ENCODE results near the gene FMNL2. TPM values are rescaled to one million over a fixed set of nuclear protein-coding genes. Genes with fewer than 3 reads are reported as not detected.

Gene FMNL2
- total RNA-seq, 1 experiment from 2014 or later = 33.6 TPM

GRCh38 chr2:152581360-152581759, 246.4 kb downstream of the FMNL2 start:
- no peaks in the 10 kb centered on the region for H3K23me2 ChIP-seq (ENCODE audit: insufficient read length, low read depth, low read length, poor library complexity, severe bottlenecking)
- H4K8ac ChIP-seq (replicated peaks; ENCODE audit: insufficient read length, low read depth, low read length) = no peak overlapping the region
- 0 out of 2 replicates have a peak, but pooled peaks cover 5% of the 10 kb centered on the region for H3K4me1 ChIP-seq (ENCODE audit: insufficient read depth, low read length)
- H3K27ac Mint-ChIP-seq = no peak overlapping the region; a peak in 1 of 7 replicates
- H2BK12ac ChIP-seq (ENCODE audit: insufficient read length, low read depth, low read length) = no peak overlapping the region
- H2BK5ac ChIP-seq (ENCODE audit: insufficient read length, low read length) = no peak overlapping the region
- no peaks in the 10 kb centered on the region for H4K20me1 ChIP-seq (ENCODE audit: control insufficient read depth, insufficient read depth, insufficient read length)
- H3K79me1 ChIP-seq (ENCODE audit: insufficient read depth, low read depth, low read length, poor library complexity, severe bottlenecking) = no peaks in the 10 kb centered on the region
- TF ChIP-seq, protein P1, sequence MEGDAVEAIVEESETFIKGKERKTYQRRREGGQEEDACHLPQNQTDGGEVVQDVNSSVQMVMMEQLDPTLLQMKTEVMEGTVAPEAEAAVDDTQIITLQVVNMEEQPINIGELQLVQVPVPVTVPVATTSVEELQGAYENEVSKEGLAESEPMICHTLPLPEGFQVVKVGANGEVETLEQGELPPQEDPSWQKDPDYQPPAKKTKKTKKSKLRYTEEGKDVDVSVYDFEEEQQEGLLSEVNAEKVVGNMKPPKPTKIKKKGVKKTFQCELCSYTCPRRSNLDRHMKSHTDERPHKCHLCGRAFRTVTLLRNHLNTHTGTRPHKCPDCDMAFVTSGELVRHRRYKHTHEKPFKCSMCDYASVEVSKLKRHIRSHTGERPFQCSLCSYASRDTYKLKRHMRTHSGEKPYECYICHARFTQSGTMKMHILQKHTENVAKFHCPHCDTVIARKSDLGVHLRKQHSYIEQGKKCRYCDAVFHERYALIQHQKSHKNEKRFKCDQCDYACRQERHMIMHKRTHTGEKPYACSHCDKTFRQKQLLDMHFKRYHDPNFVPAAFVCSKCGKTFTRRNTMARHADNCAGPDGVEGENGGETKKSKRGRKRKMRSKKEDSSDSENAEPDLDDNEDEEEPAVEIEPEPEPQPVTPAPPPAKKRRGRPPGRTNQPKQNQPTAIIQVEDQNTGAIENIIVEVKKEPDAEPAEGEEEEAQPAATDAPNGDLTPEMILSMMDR (conservative IDR thresholded peaks at IDR 0.05) = no peak
- no peak for DNase-seq
- H3K9ac ChIP-seq (ENCODE audit: extremely low read depth, insufficient read length, low read length) = no peak overlapping the region
- no peak overlapping the region for H3K23ac ChIP-seq (ENCODE audit: insufficient read length, low read depth, low read length)
- H3K9me3 Mint-ChIP-seq = no peaks in the 10 kb centered on the region
- no peaks in the 10 kb centered on the region for H3K27me3 ChIP-seq (ENCODE audit: insufficient read depth, low read length)
- H3K36me3 Mint-ChIP-seq (ENCODE audit: insufficient read depth in 1 of 3, low read depth in 3 of 3) = peaks cover 6 to 12% (median 8%) of the 10 kb centered on the region in 3 experiments; a peak in 5 of 7 replicates
- no peaks in the 10 kb centered on the region for H3K27me3 Mint-ChIP-seq (ENCODE audit: low read depth)
- H2AK5ac ChIP-seq (ENCODE audit: insufficient read length, low read length) = no peak overlapping the region
- no peak overlapping the region for H4K5ac ChIP-seq (ENCODE audit: insufficient read length, low read depth, low read length)
- H3K9me3 ChIP-seq (ENCODE audit: control insufficient read depth, low read depth, low read length) = no peaks in the 10 kb centered on the region
- H3K79me2 ChIP-seq (ENCODE audit: insufficient read depth, low read length) = no peaks in the 10 kb centered on the region
- H2AFZ ChIP-seq (ENCODE audit: low read length) = no peak overlapping the region
- no peak overlapping the region for H2BK20ac ChIP-seq (ENCODE audit: low read depth, low read length, poor library complexity, severe bottlenecking)
- no peak overlapping the region for H3K56ac ChIP-seq (ENCODE audit: insufficient read length, low read depth, low read length)
- H3K4me2 ChIP-seq (ENCODE audit: insufficient read depth, insufficient read length, low read length) = no peak overlapping the region
- no peak overlapping the region for H3K4me3 Mint-ChIP-seq
- no peak overlapping the region for H4K91ac ChIP-seq (ENCODE audit: insufficient read length, low read depth, low read length)
- no peak overlapping the region for H3K14ac ChIP-seq (ENCODE audit: insufficient read depth, low read length)
- no peak overlapping the region for H3T11ph ChIP-seq (ENCODE audit: low read length)
- H3K4me1 Mint-ChIP-seq = no peaks in the 10 kb centered on the region
- no peak overlapping the region for H2BK15ac ChIP-seq (ENCODE audit: low read depth, low read length)
- WGBS (ENCODE audit: extremely low coverage, insufficient read length, low lambda C conversion rate) = no CpG with 5 or more reads among the region's 11 CpGs
- H2BK120ac ChIP-seq (ENCODE audit: low read depth, low read length, poor library complexity, severe bottlenecking) = no peak overlapping the region
- no peak overlapping the region for H3K27ac ChIP-seq (ENCODE audit: insufficient read length, low read depth, low read length)
- no peak overlapping the region for H3K4ac ChIP-seq (ENCODE audit: low read depth, low read length)
- no peak overlapping the region for H3K18ac ChIP-seq (ENCODE audit: insufficient read length, low read depth, low read length)

All from H9 (cell line).